K562 (cell line): ENCODE measurements around the gene ANO7. TPM values are rescaled to one million over a fixed set of nuclear protein-coding genes. Genes with fewer than 3 reads are reported as not detected.

Experiments used
- ATAC-seq: fragments of 200-7000 bp; cut with Tn5 transposase; 3 replicates; pipeline ENCODE4 v1.9.1; 2020; ENCODE audit warnings: moderate library complexity
- BruUV-seq: library from RNA; stranded (reverse); fragments of 400-500 nt; replicated peaks from 2 replicates; lab custom pipeline; 2021; lab: Mats Ljungman, UMichigan
- CTCF ChIA-PET: fragments of 300-600 bp; formaldehyde crosslinking; extraction: SDS; loops from one replicate; lab custom pipeline; 2021; ENCODE audit warnings: low intra/inter-chr PET ratio; lab: Yijun Ruan, JAX
- POLR2A ChIA-PET: fragments of 300-600, 350-650 bp; sonication (Branson Sonifier 250); formaldehyde crosslinking; extraction: SDS; loops from one replicate; lab custom pipeline; 2021; ENCODE audit warnings: antibody characterized with exemption, inconsistent platforms; lab: Yijun Ruan, JAX
- DNase-seq, 4 experiments: peaks; one replicate each; pipeline versions ENCODE4 v3.0.0 to v3.0.0-alpha.2; 2011 to 2018; ENCODE audit warnings: low spot score in 3 of 4, mixed read lengths in 3 of 4; ENCODE audit errors: extremely low read depth in 1 of 4
- FAIRE-seq: peaks from 2 replicates; lab custom pipeline; 2011; peaks lifted over from hg19 to GRCh38; lab: Jason Lieb, UNC
- H2AFZ ChIP-seq: 2 replicates; pipeline ENCODE4 v1.6.0; 2011; ENCODE audit warnings: low read depth, low read length, control low read depth, inconsistent platforms
- H3K27ac ChIP-seq: fragments of 200-600 bp; 3 replicates; pipeline ENCODE4 v1.8.0; 2011; ENCODE audit warnings: low read depth, mild to moderate bottlenecking, control low read depth, inconsistent platforms, low read length, moderate library complexity, mixed read lengths; ENCODE audit errors: extremely low read depth
- H3K27me3 ChIP-seq, 2 experiments: fragments of 300-600 bp in 1 of 2; 2 replicates in 1 of 2; 3 replicates in 1 of 2; pipeline versions ENCODE4 v1.6.0 to v1.8.0; 2011; ENCODE audit warnings: inconsistent platforms in 2 of 2, low read length in 2 of 2, mild to moderate bottlenecking in 1 of 2, mixed read lengths in 1 of 2, moderate library complexity in 1 of 2; ENCODE audit not compliant: control insufficient read depth in 2 of 2, insufficient read depth in 2 of 2
- H3K36me3 ChIP-seq: fragments of 300-600 bp; 3 replicates; pipeline ENCODE4 v1.8.0; 2011; ENCODE audit warnings: mild to moderate bottlenecking, low read length, inconsistent platforms; ENCODE audit not compliant: control insufficient read depth, insufficient read depth
- H3K4me1 ChIP-seq, 2 experiments: fragments of 200-600 bp in 1 of 2; replicated peaks in 1 of 2; 2 replicates in 1 of 2; 3 replicates in 1 of 2; pipeline versions ENCODE4 v1.5.1 to v1.8.0; 2011; ENCODE audit warnings: inconsistent platforms in 2 of 2, low read length in 2 of 2, mild to moderate bottlenecking in 1 of 2, mixed read lengths in 1 of 2, moderate library complexity in 1 of 2; ENCODE audit not compliant: control insufficient read depth in 2 of 2, insufficient read depth in 2 of 2
- H3K4me2 ChIP-seq: 2 replicates; pipeline ENCODE4 v1.6.1; 2011; ENCODE audit warnings: low read length, control low read depth, inconsistent platforms, mixed read lengths; ENCODE audit not compliant: insufficient read depth
- H3K4me3 ChIP-seq: fragments of 200-600 bp; sonication (generic), shearing (Covaris generic); 2 replicates; pipeline ENCODE4 v1.5.1; 2016; ENCODE audit warnings: control low read depth, inconsistent platforms
- H3K79me2 ChIP-seq: fragments of 200-600 bp; 3 replicates; pipeline ENCODE4 v1.8.0; 2011; ENCODE audit warnings: low read length, inconsistent platforms; ENCODE audit not compliant: control insufficient read depth, insufficient read depth
- H3K9ac ChIP-seq, 2 experiments: 2 replicates each; pipeline versions ENCODE4 v1.6.0 to v1.6.1; 2011; ENCODE audit warnings: low read depth in 2 of 2, low read length in 2 of 2, control low read depth in 1 of 2, inconsistent platforms in 1 of 2, mild to moderate bottlenecking in 1 of 2, mixed read lengths in 1 of 2; ENCODE audit not compliant: insufficient read depth in 1 of 2
- H3K9me1 ChIP-seq: one replicate; pipeline ENCODE4 v1.6.0; 2011; ENCODE audit warnings: inconsistent platforms, mild to moderate bottlenecking, low read length, moderate library complexity; ENCODE audit not compliant: control insufficient read depth, insufficient read depth
- H3K9me3 ChIP-seq: replicated peaks from 2 replicates; pipeline ENCODE4 v1.5.1; 2011; ENCODE audit warnings: low read depth, low read length, inconsistent platforms; ENCODE audit not compliant: control insufficient read depth, insufficient read depth
- H4K20me1 ChIP-seq: replicated peaks from 2 replicates; pipeline ENCODE4 v1.6.1; 2011; ENCODE audit warnings: low read length, inconsistent platforms, mixed read lengths; ENCODE audit not compliant: control insufficient read depth, insufficient read depth
- CC2D1A ChIP-seq: fragments of 450-650 bp; IDR thresholded peaks from 2 replicates; pipeline ENCODE4 v1.6.1; 2017; ENCODE audit warnings: mild to moderate bottlenecking
- COPS2 ChIP-seq: fragments of 450-650 bp; conservative IDR thresholded peaks from 2 replicates; pipeline ENCODE4 v1.6.1; 2016; ENCODE audit warnings: mild to moderate bottlenecking, moderate library complexity
- DPF2 ChIP-seq: fragments of 450-650 bp; IDR thresholded peaks from 2 replicates; pipeline ENCODE4 v1.6.1; 2016
- HBP1 ChIP-seq: fragments of 450-650 bp; formaldehyde crosslinking; IDR thresholded peaks from 2 replicates; pipeline ENCODE4 v1.4.0; 2022; ENCODE audit warnings: missing genetic modification characterization
- ILF3 ChIP-seq: fragments of 450-650 bp; IDR thresholded peaks from 2 replicates; pipeline ENCODE4 v1.6.1; 2018; ENCODE audit warnings: antibody characterized with exemption, mild to moderate bottlenecking, moderate library complexity, borderline replicate concordance
- NUFIP1 ChIP-seq: fragments of 450-650 bp; IDR thresholded peaks from 2 replicates; pipeline ENCODE4 v1.6.1; 2018; ENCODE audit not compliant: partially characterized antibody
- POLR2G ChIP-seq: fragments of 200-400 bp; formaldehyde crosslinking; IDR thresholded peaks from 2 replicates; pipeline ENCODE4 v1.6.1; 2017; ENCODE audit warnings: low read depth, mild to moderate bottlenecking, antibody characterized with exemption, low read length, moderate library complexity
- PTBP1 ChIP-seq: fragments of 200-400 bp; formaldehyde crosslinking; IDR thresholded peaks from 2 replicates; pipeline ENCODE4 v1.6.1; 2017; ENCODE audit warnings: low read depth, low read length
- RFX1 ChIP-seq: fragments of 450-650 bp; IDR thresholded peaks from 2 replicates; pipeline ENCODE4 v1.6.1; 2016; ENCODE audit warnings: mild to moderate bottlenecking, moderate library complexity
- ZBTB49 ChIP-seq: sonication (generic); formaldehyde crosslinking; IDR thresholded peaks from 2 replicates; pipeline ENCODE4 v1.8.0; 2022; ENCODE audit warnings: missing genetic modification reagents, mild to moderate bottlenecking, borderline replicate concordance
- ZNF253 ChIP-seq: fragments of 250-450 bp; sonication (Bioruptor Pico); conservative IDR thresholded peaks from 2 replicates; pipeline ENCODE4 v1.6.1; 2021; ENCODE audit warnings: mild to moderate bottlenecking
- WGBS: fragments of 100-300 bp; shearing (Covaris generic); methylation state at CpG from one replicate; pipeline ENCODE4 v1.1.6; 2016; ENCODE audit warnings: low coverage, mixed read lengths; ENCODE audit not compliant: insufficient coverage; ENCODE audit errors: missing lambda C conversion rate; 5-methylcytosine and 5-hydroxymethylcytosine counted together
- in situ Hi-C: fragments of 300-500 bp; cut with MboI; formaldehyde crosslinking; loops from 4 replicates; pipeline ENCODE4 v1.15.0; 2018; ENCODE audit warnings: inconsistent platforms, mixed read lengths
- intact Hi-C: fragments of 100-400 bp; cut with micrococcal nuclease; formaldehyde crosslinking; loops from 2 replicates; pipeline ENCODE4 v1.14.2; 2022
- polyA plus RNA-seq, 8 experiments: library from polyadenylated mRNA; depleted of rRNA in 4 of 8; stranded (reverse) in 5 of 8; unstranded in 3 of 8; fragments of >200 nt; fragmentation: Nextera tagmentation in 2 of 8; fragmentation: Illumina TruSeq in 1 of 8; extraction: Ambion mirVana in 2 of 8; extraction: Trizol in 1 of 8; gene quantifications; 2 replicates each; pipeline versions ENCODE4 v1.2.1 to v1.2.3, GENCODE V29; 2011 to 2014; ENCODE audit warnings: inconsistent platforms in 1 of 8, missing spikeins in 1 of 8
- total RNA-seq, 7 experiments: library from RNA; depleted of rRNA in 6 of 7; stranded (reverse); fragments of >200 nt in 6 of 7; fragmentation: Illumina TruSeq in 2 of 7; extraction: Trizol in 2 of 7; gene quantifications; 2 replicates each; pipeline versions ENCODE4 v1.2.1 to v1.2.3, GENCODE V29; 2011 to 2021; ENCODE audit warnings: low replicate concordance in 1 of 7
- TF ChIP-seq, protein P1 (sequence below): fragments of 450-650 bp; IDR thresholded peaks from 2 replicates; pipeline ENCODE4 v1.6.1; 2016
- TF ChIP-seq, protein P2 (sequence below): sonication (generic); formaldehyde crosslinking; IDR thresholded peaks from 2 replicates; pipeline ENCODE4 v1.8.1; 2023; ENCODE audit warnings: mild to moderate bottlenecking, missing genetic modification reagents, moderate library complexity

Gene ANO7
- total and polyA plus RNA-seq, 9 of the 15 experiments (the other 6 are each of a cell fraction or from before 2014, with no cell fraction given) = 0.28 to 5.1 (median 1.1) TPM

GRCh38 chr2:241226723-241227572 lies 38.5 kb downstream of the ANO7 start:
- Histone ChIP-seq H3K4me2 (no peak overlapping the region), H2AFZ (no peak overlapping the region), H3K36me3 (peaks cover 57% of the 10 kb centered on the region; the same call in 2 of the 3 replicates), H3K4me3 (no peak overlapping the region), H3K4me1 (peaks cover 2 to 31% of the 10 kb centered on the region in 2 experiments; a peak in 3 of 5 replicates), H3K79me2 (no peaks in the 10 kb centered on the region), H4K20me1 (peaks cover 11% of the 10 kb centered on the region; the same call in 1 of the 2 replicates), H3K27me3 (no peaks in the 10 kb centered on the region), H3K9me1 (peaks cover 8% of the 10 kb centered on the region), H3K9me3 (no peaks in the 10 kb centered on the region), H3K9ac (peak overlapping the region in 1 of 2 experiments; percentile 35; a peak in 1 of 4 replicates), H3K27ac (no peak overlapping the region)
- intact Hi-C loops = no loop called here
- no TSS peak for BruUV-seq
- no peak for FAIRE-seq
- WGBS = 80% methylated on average over 10 of the region's 19 CpGs
- POLR2A ChIA-PET = interaction anchor here (0.7 to 0.9 kb wide), 2 partner anchors 10 to 11 kb away, joined by 3 read pairs; no protein-coding TSS in a partner anchor
- in situ Hi-C loops = no loop called here
- CTCF ChIA-PET = no interaction called here
- DNase-seq = peak in 2 of 4 experiments; percentile 32 to 40
- peak; percentile 38 for ATAC-seq
- TF ChIP-seq NUFIP1 = no peak
- TF ChIP-seq HBP1 (CRISPR knock-in tag) = no peak
- TF ChIP-seq, protein P1, sequence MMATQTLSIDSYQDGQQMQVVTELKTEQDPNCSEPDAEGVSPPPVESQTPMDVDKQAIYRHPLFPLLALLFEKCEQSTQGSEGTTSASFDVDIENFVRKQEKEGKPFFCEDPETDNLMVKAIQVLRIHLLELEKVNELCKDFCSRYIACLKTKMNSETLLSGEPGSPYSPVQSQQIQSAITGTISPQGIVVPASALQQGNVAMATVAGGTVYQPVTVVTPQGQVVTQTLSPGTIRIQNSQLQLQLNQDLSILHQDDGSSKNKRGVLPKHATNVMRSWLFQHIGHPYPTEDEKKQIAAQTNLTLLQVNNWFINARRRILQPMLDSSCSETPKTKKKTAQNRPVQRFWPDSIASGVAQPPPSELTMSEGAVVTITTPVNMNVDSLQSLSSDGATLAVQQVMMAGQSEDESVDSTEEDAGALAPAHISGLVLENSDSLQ = peak; percentile 51; the same call in 1 of the 2 replicates
- TF ChIP-seq ZNF253 = no peak
- no peak for TF ChIP-seq PTBP1
- TF ChIP-seq COPS2 = no peak
- no peak for TF ChIP-seq ZBTB49 (CRISPR knock-in tag)
- TF ChIP-seq CC2D1A = no peak
- peak; percentile 43 for TF ChIP-seq RFX1
- TF ChIP-seq POLR2G = peak; percentile 34; the same call in 1 of the 2 replicates
- no peak for TF ChIP-seq DPF2
- TF ChIP-seq ILF3 = no peak
- TF ChIP-seq, protein P2, sequence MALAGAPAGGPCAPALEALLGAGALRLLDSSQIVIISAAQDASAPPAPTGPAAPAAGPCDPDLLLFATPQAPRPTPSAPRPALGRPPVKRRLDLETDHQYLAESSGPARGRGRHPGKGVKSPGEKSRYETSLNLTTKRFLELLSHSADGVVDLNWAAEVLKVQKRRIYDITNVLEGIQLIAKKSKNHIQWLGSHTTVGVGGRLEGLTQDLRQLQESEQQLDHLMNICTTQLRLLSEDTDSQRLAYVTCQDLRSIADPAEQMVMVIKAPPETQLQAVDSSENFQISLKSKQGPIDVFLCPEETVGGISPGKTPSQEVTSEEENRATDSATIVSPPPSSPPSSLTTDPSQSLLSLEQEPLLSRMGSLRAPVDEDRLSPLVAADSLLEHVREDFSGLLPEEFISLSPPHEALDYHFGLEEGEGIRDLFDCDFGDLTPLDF (CRISPR knock-in tag) = no peak
